Neuronal stem cell (in vitro differentiated cells): Measurements from ENCODE around the gene VIPR1. TPM values are rescaled to one million over a fixed set of nuclear protein-coding genes. Genes with fewer than 3 reads are reported as not detected.

ENCODE experiments used
- DNase-seq: peaks from one replicate; pipeline ENCODE4 v3.0.0-alpha.2; 2013; ENCODE audit warnings: low spot score
- H2AFZ ChIP-seq: one replicate; pipeline ENCODE4 v1.6.1; 2013; ENCODE audit warnings: mild to moderate bottlenecking, low read length, inconsistent platforms
- H2AK5ac ChIP-seq: 2 replicates; pipeline ENCODE4 v1.6.1; 2013; ENCODE audit warnings: low read depth, mild to moderate bottlenecking, inconsistent platforms, low read length, moderate library complexity, mixed read lengths
- H2BK120ac ChIP-seq: 2 replicates; pipeline ENCODE4 v1.6.1; 2013; ENCODE audit warnings: low read depth, mild to moderate bottlenecking, inconsistent platforms, low read length, moderate library complexity, mixed read lengths
- H2BK12ac ChIP-seq: one replicate; pipeline ENCODE4 v1.6.1; 2013; ENCODE audit warnings: low read length, inconsistent platforms
- H2BK15ac ChIP-seq: 2 replicates; pipeline ENCODE4 v1.6.1; 2013; ENCODE audit warnings: mild to moderate bottlenecking, low read length, inconsistent platforms, mixed read lengths
- H2BK5ac ChIP-seq: one replicate; pipeline ENCODE4 v1.6.1; 2013; ENCODE audit warnings: inconsistent platforms, mild to moderate bottlenecking, low read length, moderate library complexity
- H3K14ac ChIP-seq: one replicate; pipeline ENCODE4 v1.6.1; 2013; ENCODE audit warnings: low read length, inconsistent platforms
- H3K18ac ChIP-seq: 2 replicates; pipeline ENCODE4 v1.6.1; 2013; ENCODE audit warnings: low read length, inconsistent platforms
- H3K23ac ChIP-seq: 2 replicates; pipeline ENCODE4 v1.6.1; 2013; ENCODE audit warnings: low read depth, mild to moderate bottlenecking, mixed read lengths, low read length, inconsistent platforms; ENCODE audit not compliant: poor library complexity
- H3K27ac ChIP-seq: replicated peaks from 3 replicates; pipeline ENCODE4 v1.5.1; 2013; ENCODE audit warnings: low read length, inconsistent platforms
- H3K27me3 ChIP-seq, 3 experiments: 2 replicates each; pipeline ENCODE4 v1.6.1; 2013; ENCODE audit warnings: low read length in 3 of 3, mild to moderate bottlenecking in 2 of 3, inconsistent platforms in 1 of 3, low read depth in 1 of 3, mixed read lengths in 1 of 3, moderate library complexity in 1 of 3; ENCODE audit not compliant: control insufficient read depth in 3 of 3, insufficient read depth in 3 of 3
- H3K36me3 ChIP-seq, 2 donors: replicated peaks in 1 of 2; 2 replicates each; pipeline ENCODE4 v1.6.1; 2013; ENCODE audit warnings: low read length in 2 of 2; ENCODE audit not compliant: control insufficient read depth in 2 of 2, insufficient read depth in 2 of 2
- H3K4ac ChIP-seq: 2 replicates; pipeline ENCODE4 v1.6.1; 2013; ENCODE audit warnings: inconsistent platforms, mild to moderate bottlenecking, low read length, moderate library complexity
- H3K4me1 ChIP-seq, 2 donors: 1 replicate in 1 of 2; 2 replicates in 1 of 2; pipeline ENCODE4 v1.6.1; 2013; ENCODE audit warnings: low read length in 2 of 2, low read depth in 1 of 2; ENCODE audit not compliant: control insufficient read depth in 2 of 2, insufficient read depth in 1 of 2
- H3K4me2 ChIP-seq: one replicate; pipeline ENCODE4 v1.6.1; 2013; ENCODE audit warnings: mild to moderate bottlenecking, low read length, inconsistent platforms; ENCODE audit not compliant: insufficient read depth, poor library complexity, severe bottlenecking
- H3K4me3 ChIP-seq, 2 donors: 2 replicates each; pipeline ENCODE4 v1.5.1; 2013; ENCODE audit warnings: low read length in 2 of 2, mild to moderate bottlenecking in 2 of 2, inconsistent platforms in 1 of 2, moderate library complexity in 1 of 2
- H3K79me1 ChIP-seq: one replicate; pipeline ENCODE4 v1.6.1; 2013; ENCODE audit warnings: low read depth, mild to moderate bottlenecking, inconsistent platforms, low read length, moderate library complexity
- H3K9ac ChIP-seq: one replicate; pipeline ENCODE4 v1.6.1; 2013; ENCODE audit warnings: mild to moderate bottlenecking, low read depth, low read length, inconsistent platforms; ENCODE audit not compliant: poor library complexity
- H3K9me3 ChIP-seq, 2 donors: replicated peaks in 1 of 2; 2 replicates each; pipeline versions ENCODE3 to v1.6.1; 2013; ENCODE audit warnings: low read length in 2 of 2, mild to moderate bottlenecking in 2 of 2, inconsistent platforms in 1 of 2, low read depth in 1 of 2, mixed read lengths in 1 of 2, moderate library complexity in 1 of 2; ENCODE audit not compliant: control insufficient read depth in 2 of 2, insufficient read depth in 1 of 2
- H4K8ac ChIP-seq: one replicate; pipeline ENCODE4 v1.6.1; 2013; ENCODE audit warnings: low read depth, mild to moderate bottlenecking, inconsistent platforms, low read length, moderate library complexity
- H4K91ac ChIP-seq: one replicate; pipeline ENCODE4 v1.6.1; 2013; ENCODE audit warnings: low read length, low read depth, mild to moderate bottlenecking, inconsistent platforms; ENCODE audit not compliant: poor library complexity
- WGBS, 2 donors: extraction: QIAGEN DNeasy Blood & Tissue Kit; methylation state at CpG; one replicate each; pipeline ENCODE4 v1.1.7; 2013; ENCODE audit warnings: missing lambda C conversion rate in 2 of 2, mixed read lengths in 1 of 2; ENCODE audit not compliant: insufficient read length in 2 of 2, insufficient replicate concordance in 1 of 2; ENCODE audit errors: extremely low coverage in 2 of 2; 5-methylcytosine and 5-hydroxymethylcytosine counted together
- small RNA-seq: library from polyadenylated mRNA; stranded (forward); fragments of <200 nt; extraction: miRNeasy Mini kit (QIAGEN cat#:217004); gene quantifications from one replicate; pipeline ENCODE3, GENCODE V24; 2013; ENCODE audit not compliant: insufficient read depth

VIPR1 gene

DNA sequence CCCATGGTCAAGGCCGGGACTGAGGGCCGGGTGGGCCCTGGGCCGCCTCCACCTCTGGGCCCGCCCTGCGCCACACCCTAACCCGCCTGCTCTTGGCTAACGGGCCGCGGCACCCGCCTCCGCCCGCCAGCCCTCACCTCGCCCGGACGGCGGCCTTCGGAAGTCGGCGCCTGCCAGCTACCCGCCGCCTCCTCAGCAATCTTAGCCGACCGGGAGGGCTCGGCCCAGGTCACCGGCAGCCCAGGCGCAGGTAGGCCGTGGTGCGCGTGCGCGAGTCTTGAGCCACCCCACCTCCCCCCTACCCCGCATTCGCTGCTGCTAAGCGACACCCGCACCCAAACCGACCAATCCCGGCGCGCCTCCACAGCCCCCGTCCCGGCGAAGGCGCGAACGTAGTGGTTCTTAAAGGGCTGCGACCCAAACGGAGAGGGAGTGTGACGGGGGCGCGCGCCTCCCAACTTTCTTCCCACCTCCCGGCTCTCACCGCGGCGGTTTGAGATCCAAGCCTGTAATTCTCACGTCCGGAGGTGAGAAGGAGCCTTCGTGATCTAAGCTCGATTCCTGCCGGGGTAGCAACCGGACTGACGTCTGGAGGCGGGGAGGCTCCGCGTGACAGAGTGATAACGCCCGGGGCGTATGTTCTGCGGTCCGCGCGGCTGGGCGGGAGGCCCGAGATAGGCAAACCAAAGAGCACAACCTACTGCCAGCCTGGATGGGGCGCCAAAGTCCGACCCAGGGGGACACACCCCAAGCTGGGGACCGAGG is 79.4 kb downstream of the VIPR1 start, which contains the start of gene SEC22C:
TSS of gene SEC22C (minus strand) at position 259 of the 765 bp plus-strand sequence. CDS start 12,921 bp downstream, outside the sequence.
- peaks cover 0 to 8% of the 10 kb centered on the region in 2 donors for H3K9me3 ChIP-seq

DNA sequence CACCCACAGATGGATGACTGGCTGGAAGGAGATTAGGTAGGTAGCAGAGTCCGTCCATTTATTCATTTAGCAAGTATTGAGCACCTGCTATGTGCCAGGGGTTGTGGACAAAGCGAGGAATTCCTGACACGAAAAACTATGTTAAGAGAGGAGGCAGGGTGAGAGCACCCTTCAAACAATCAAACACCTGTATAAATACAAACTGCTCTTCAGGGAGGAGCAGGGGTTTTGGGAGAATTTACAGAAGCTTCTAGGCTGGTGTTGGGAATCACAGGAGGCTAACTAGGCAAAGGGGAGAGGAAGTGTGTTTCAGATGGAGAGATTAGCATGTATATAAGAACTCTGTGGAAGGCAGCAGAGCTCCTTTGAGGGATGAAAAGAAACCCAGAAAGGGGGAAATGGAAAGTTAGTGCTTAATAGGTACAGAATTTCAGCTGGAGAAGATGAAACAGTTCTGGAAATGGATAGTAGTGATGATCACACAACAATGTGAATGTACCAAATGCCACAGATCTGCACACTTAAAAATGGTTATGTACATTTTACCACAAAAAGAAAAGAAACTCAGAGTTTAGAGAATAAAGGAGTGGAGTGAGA is 80.1 kb downstream of the VIPR1 start:
- Histone ChIP-seq H3K4ac (no peak overlapping the region), H3K23ac (peak overlapping the region; percentile 95), H4K8ac (no peak overlapping the region), H4K91ac (no peak overlapping the region), H3K18ac (no peak overlapping the region), H2BK5ac (peak overlapping the region; percentile 79), H3K27me3 (no peaks in the 10 kb centered on the region), H3K4me3 (peak overlapping the region; percentile 73 to 87), H3K4me1 (peaks cover 0 to 5% of the 10 kb centered on the region in 2 donors), H3K36me3 (peaks cover 0 to 18% of the 10 kb centered on the region in 2 donors), H2BK15ac (peak overlapping the region; percentile 5), H3K9me3 (peaks cover 0 to 6% of the 10 kb centered on the region in 2 donors), H3K14ac (no peak overlapping the region), H2AFZ (peak overlapping the region; percentile 99), H2BK12ac (no peak overlapping the region), H3K4me2 (peak overlapping the region; percentile 52), H2BK120ac (no peak overlapping the region), H3K79me1 (no peaks in the 10 kb centered on the region), H3K9ac (peak overlapping the region; percentile 53), H2AK5ac (no peak overlapping the region), H3K27ac (peak overlapping the region; percentile 93)
- WGBS, 2 donors, result no CpG with 5 or more reads among the region's 3 CpGs
- no peak for DNase-seq

More for the DNA sequence above, 79.4 kb downstream of the VIPR1 start, which contains the start of gene SEC22C:
- Histone ChIP-seq H2BK5ac (peak within 1 kb of the TSS; percentile 87), H3K23ac (peak within 1 kb of the TSS; percentile 95), H3K4me3 (peak within 1 kb of the TSS; percentile 73 to 93), H3K4ac (no peak within 1 kb of the TSS), H4K91ac (peak within 1 kb of the TSS; percentile 81), H2BK15ac (peak within 1 kb of the TSS; percentile 96), H3K14ac (peak within 1 kb of the TSS; percentile 33), H3K4me2 (peak within 1 kb of the TSS; percentile 70), H2BK12ac (no peak within 1 kb of the TSS), H3K18ac (peak within 1 kb of the TSS; percentile 94), H4K8ac (no peak within 1 kb of the TSS), H3K79me1 (no peaks in the 10 kb centered on the region), H3K36me3 (peaks cover 0 to 21% of the 10 kb centered on the region in 2 donors), H2AFZ (peak within 1 kb of the TSS; percentile 99), H2AK5ac (no peak within 1 kb of the TSS), H3K9ac (peak within 1 kb of the TSS; percentile 72), H3K27me3 (no peaks in the 10 kb centered on the region), H2BK120ac (peak within 1 kb of the TSS; percentile 53), H3K4me1 (peaks cover 0 to 5% of the 10 kb centered on the region in 2 donors), H3K27ac (peak within 1 kb of the TSS; percentile 93)
- peak; percentile 94 for DNase-seq
- WGBS, 2 donors, result no CpG with 5 or more reads among the region's 77 CpGs

Small RNA genes lying within 50 kb of the gene (small RNA-seq; reads per million reads assigned to genes)
- not detected for gene AC092047.1
